SK-N-SH treated with all-trans-retinoic acid at 6 μM for 48 hours (cell line): ENCODE results near the gene CRACR2A.

Source experiments
- CSRNP3 ChIP-seq: fragments of 250-450 bp; sonication (Bioruptor Pico); IDR thresholded peaks from 2 replicates; pipeline ENCODE4 v1.5.1; 2021; ENCODE audit warnings: mild to moderate bottlenecking, moderate library complexity
- ESRRG ChIP-seq: fragments of 250-450 bp; sonication (Bioruptor Pico); IDR thresholded peaks from 2 replicates; pipeline ENCODE4 v1.6.1; 2021; ENCODE audit warnings: mild to moderate bottlenecking
- ISL1 ChIP-seq: fragments of 250-450 bp; sonication (Bioruptor Pico); IDR thresholded peaks from 2 replicates; pipeline ENCODE4 v2.1.2; 2022; ENCODE audit warnings: mild to moderate bottlenecking, moderate library complexity
- PPARA ChIP-seq: fragments of 250-450 bp; sonication (Bioruptor Pico); IDR thresholded peaks from 2 replicates; pipeline ENCODE4 v1.5.0; 2020; ENCODE audit warnings: mild to moderate bottlenecking, borderline replicate concordance
- RARB ChIP-seq: fragments of 250-450 bp; sonication (Bioruptor Pico); IDR thresholded peaks from 2 replicates; pipeline ENCODE4 v1.8.0; 2021; ENCODE audit warnings: mild to moderate bottlenecking, moderate library complexity
- ZC3H10 ChIP-seq: fragments of 250-450 bp; sonication (Bioruptor Pico); IDR thresholded peaks from 2 replicates; pipeline ENCODE4 v1.5.1; 2021; ENCODE audit warnings: mild to moderate bottlenecking, moderate library complexity
- TF ChIP-seq, protein P1 (sequence below): fragments of 250-450 bp; sonication (Bioruptor Pico); IDR thresholded peaks from 2 replicates; pipeline ENCODE4 v1.5.0; 2020; ENCODE audit warnings: mild to moderate bottlenecking, moderate library complexity

DNA sequence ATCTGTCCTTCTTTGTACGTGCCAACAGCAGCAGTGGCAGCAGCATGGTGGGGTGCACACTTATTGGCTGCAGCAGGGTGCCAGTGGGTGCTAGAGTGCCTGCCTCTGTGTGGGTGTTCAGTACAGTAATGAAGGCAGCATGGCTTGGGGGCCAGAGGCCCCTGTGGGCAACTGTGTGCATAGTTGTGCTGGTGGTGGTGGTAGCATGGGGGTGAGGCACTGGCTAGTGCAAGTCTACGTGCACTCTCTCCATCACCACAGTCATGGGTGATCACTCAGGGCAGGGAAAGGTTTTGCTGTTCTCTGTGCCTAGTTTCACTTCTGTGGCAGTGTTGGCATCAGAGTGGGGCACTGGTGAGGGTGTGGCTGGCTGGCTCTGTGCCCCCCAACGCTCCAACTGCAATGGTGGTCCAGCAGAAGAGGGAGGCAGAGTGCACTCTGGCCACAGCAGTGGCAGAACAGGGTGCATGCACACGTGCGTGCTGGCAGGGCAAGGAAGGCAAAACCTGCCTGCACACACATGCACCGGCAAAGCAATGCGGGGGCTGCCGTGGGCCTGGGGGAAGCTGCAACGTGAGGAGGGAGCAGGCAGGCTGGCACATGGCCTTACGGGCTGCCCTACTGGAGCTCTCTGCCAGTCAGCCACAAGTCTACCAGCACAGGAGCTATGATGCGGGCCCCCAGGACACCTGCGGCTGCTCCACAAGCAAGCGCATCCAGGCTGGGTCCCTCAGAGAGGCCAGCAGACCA, 60.1 kb downstream of the CRACR2A start:
- TF ChIP-seq ESRRG (CRISPR knock-in tag), result no peak
- TF ChIP-seq CSRNP3 (CRISPR knock-in tag), result no peak
- TF ChIP-seq RARB (CRISPR knock-in tag), result no peak
- no peak for TF ChIP-seq ISL1 (CRISPR knock-in tag)
- no peak for TF ChIP-seq ZC3H10 (CRISPR knock-in tag)
- no peak for TF ChIP-seq PPARA
- TF ChIP-seq, protein P1, sequence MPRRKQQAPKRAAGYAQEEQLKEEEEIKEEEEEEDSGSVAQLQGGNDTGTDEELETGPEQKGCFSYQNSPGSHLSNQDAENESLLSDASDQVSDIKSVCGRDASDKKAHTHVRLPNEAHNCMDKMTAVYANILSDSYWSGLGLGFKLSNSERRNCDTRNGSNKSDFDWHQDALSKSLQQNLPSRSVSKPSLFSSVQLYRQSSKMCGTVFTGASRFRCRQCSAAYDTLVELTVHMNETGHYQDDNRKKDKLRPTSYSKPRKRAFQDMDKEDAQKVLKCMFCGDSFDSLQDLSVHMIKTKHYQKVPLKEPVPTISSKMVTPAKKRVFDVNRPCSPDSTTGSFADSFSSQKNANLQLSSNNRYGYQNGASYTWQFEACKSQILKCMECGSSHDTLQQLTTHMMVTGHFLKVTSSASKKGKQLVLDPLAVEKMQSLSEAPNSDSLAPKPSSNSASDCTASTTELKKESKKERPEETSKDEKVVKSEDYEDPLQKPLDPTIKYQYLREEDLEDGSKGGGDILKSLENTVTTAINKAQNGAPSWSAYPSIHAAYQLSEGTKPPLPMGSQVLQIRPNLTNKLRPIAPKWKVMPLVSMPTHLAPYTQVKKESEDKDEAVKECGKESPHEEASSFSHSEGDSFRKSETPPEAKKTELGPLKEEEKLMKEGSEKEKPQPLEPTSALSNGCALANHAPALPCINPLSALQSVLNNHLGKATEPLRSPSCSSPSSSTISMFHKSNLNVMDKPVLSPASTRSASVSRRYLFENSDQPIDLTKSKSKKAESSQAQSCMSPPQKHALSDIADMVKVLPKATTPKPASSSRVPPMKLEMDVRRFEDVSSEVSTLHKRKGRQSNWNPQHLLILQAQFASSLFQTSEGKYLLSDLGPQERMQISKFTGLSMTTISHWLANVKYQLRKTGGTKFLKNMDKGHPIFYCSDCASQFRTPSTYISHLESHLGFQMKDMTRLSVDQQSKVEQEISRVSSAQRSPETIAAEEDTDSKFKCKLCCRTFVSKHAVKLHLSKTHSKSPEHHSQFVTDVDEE (CRISPR knock-in tag), result no peak
